ENCODE measurements around the gene PCSK4. TPM values are rescaled to one million over a fixed set of nuclear protein-coding genes. Genes with fewer than 3 reads are reported as not detected.

Gene PCSK4
- total RNA-seq, 4 donors from 2014 or later, result 1.2 to 6.5 (median 2.9) TPM

- no peak for DNase-seq (ENCODE audit: low spot score in 2 of 2)
- TF ChIP-seq CTCF (IDR thresholded peaks at IDR 0.05), result no peak
- no peak for TF ChIP-seq POLR2A (IDR thresholded peaks at IDR 0.05)
- H3K4me3 ChIP-seq (ENCODE audit: low read depth, poor library complexity, severe bottlenecking), result no peak overlapping the region
- 94 to 95% methylated on average over 10 to 24 of the region's 24 CpGs for WGBS, 2 donors
- intact Hi-C loops (cut with DNase I; ENCODE audit: low total_unique reads), result no loop called here
Measured at GRCh38 chr19:1461862-1462261, 28.3 kb downstream of the PCSK4 start.

- H3K4me3 ChIP-seq (ENCODE audit: low read depth, poor library complexity, severe bottlenecking), result no peak overlapping the region
- TF ChIP-seq POLR2A (IDR thresholded peaks at IDR 0.05) (no peak), CTCF (IDR thresholded peaks at IDR 0.05) (no peak)
- intact Hi-C loops (cut with DNase I; ENCODE audit: low total_unique reads), result no loop called here
- no peak for DNase-seq (ENCODE audit: low spot score in 2 of 2)
- 91 to 92% methylated on average over 20 to 23 of the region's 36 CpGs for WGBS, 2 donors
Measured at GRCh38 chr19:1460033-1460995, 29.8 kb downstream of the PCSK4 start.

GRCh38 chr19:1459479-1459878 lies 30.7 kb downstream of the PCSK4 start:
- DNase-seq (ENCODE audit: low spot score in 2 of 2), result no peak
- TF ChIP-seq CTCF (IDR thresholded peaks at IDR 0.05) (no peak), POLR2A (IDR thresholded peaks at IDR 0.05) (no peak)
- intact Hi-C loops (cut with DNase I; ENCODE audit: low total_unique reads), result no loop called here
- WGBS, 2 donors, result 76% methylated on average over 9 of the region's 9 CpGs
- no peak overlapping the region for H3K4me3 ChIP-seq (ENCODE audit: low read depth, poor library complexity, severe bottlenecking)

GRCh38 chr19:1457892-1458291 lies 32.3 kb downstream of the PCSK4 start:
- intact Hi-C loops (cut with DNase I; ENCODE audit: low total_unique reads), result no loop called here
- DNase-seq (ENCODE audit: low spot score in 2 of 2), result no peak
- TF ChIP-seq CTCF (IDR thresholded peaks at IDR 0.05) (no peak), POLR2A (IDR thresholded peaks at IDR 0.05) (no peak)
- no peak overlapping the region for H3K4me3 ChIP-seq (ENCODE audit: low read depth, poor library complexity, severe bottlenecking)
- 76 to 82% methylated on average over 9 to 14 of the region's 16 CpGs for WGBS, 2 donors

- TF ChIP-seq POLR2A (IDR thresholded peaks at IDR 0.05) (no peak), CTCF (IDR thresholded peaks at IDR 0.05) (no peak)
- no peak for DNase-seq (ENCODE audit: low spot score in 2 of 2)
- WGBS, 2 donors, result 15 to 20% methylated on average over 21 to 29 of the region's 48 CpGs
- H3K4me3 ChIP-seq (ENCODE audit: low read depth, poor library complexity, severe bottlenecking), result no peak overlapping the region
- intact Hi-C loops (cut with DNase I; ENCODE audit: low total_unique reads), result no loop called here
Measured at GRCh38 chr19:1457031-1457739, 33.0 kb downstream of the PCSK4 start.
